Fibroblast of lung (primary cell): ENCODE results near the gene KCTD13.
"Not testable (repeated sequence)": the region's sequence is repeated elsewhere in the genome, so short reads cannot be mapped to it uniquely, and the experiment has no call there.

Experiments used
- CTCF ChIP-seq, 2 donors: IDR thresholded peaks in 1 of 2; conservative IDR thresholded peaks in 1 of 2; 1 replicate in 1 of 2; 2 replicates in 1 of 2; pipeline ENCODE4 v1.5.1; 2011 to 2012; ENCODE audit warnings: low read length in 2 of 2, control low read depth in 1 of 2, inconsistent platforms in 1 of 2, low read depth in 1 of 2, mild to moderate bottlenecking in 1 of 2
- EZH2 ChIP-seq: IDR thresholded peaks from 2 replicates; pipeline ENCODE4 v1.5.1; 2012; ENCODE audit warnings: low read length, control low read depth, mild to moderate bottlenecking; ENCODE audit errors: missing control alignments

GRCh38 chr16:29889372-29889771 is 36.7 kb downstream of the KCTD13 start:
- not testable (repeated sequence) for TF ChIP-seq CTCF (conservative IDR thresholded peaks at IDR 0.05 in 1 of 2, IDR thresholded peaks at IDR 0.05 in 1 of 2; ENCODE audit: low read depth in 1 of 2, low read length in 2 of 2); EZH2
